T-helper 17 cell (primary cell): ENCODE measurements around the gene PPM1M. TPM values are rescaled to one million over a fixed set of nuclear protein-coding genes. Genes with fewer than 3 reads are reported as not detected.

ENCODE experiments used
- ATAC-seq: fragments of 150-1000 bp; cut with Tn5 transposase; 2 replicates; pipeline ENCODE4 v1.10.0; 2021; ENCODE audit warnings: mild to moderate bottlenecking, moderate library complexity
- DNase-seq, 3 donors: peaks; one replicate each; pipeline versions ENCODE4 v3.0.0 to v3.0.0-alpha.2; 2020 to 2021
- H3K9me3 ChIP-seq: one replicate; pipeline ENCODE4 v1.7.0; 2013; ENCODE audit warnings: low read length, mild to moderate bottlenecking; ENCODE audit not compliant: control insufficient read depth, poor library complexity, severe bottlenecking
- H3K27ac Mint-ChIP-seq: one replicate; pipeline ENCODE4 v1.8.0; 2022; ENCODE audit warnings: mild to moderate bottlenecking, moderate library complexity, mixed read lengths
- H3K27me3 Mint-ChIP-seq: one replicate; pipeline ENCODE4 v1.8.0; 2022; ENCODE audit warnings: mixed read lengths
- H3K36me3 Mint-ChIP-seq: one replicate; pipeline ENCODE4 v1.8.0; 2022; ENCODE audit warnings: low read depth, mixed read lengths
- H3K4me1 Mint-ChIP-seq: one replicate; pipeline ENCODE4 v1.8.0; 2022; ENCODE audit warnings: mild to moderate bottlenecking, mixed read lengths
- H3K4me3 Mint-ChIP-seq: one replicate; pipeline ENCODE4 v1.8.0; 2022; ENCODE audit warnings: mild to moderate bottlenecking, moderate library complexity, mixed read lengths
- total RNA-seq, 4 donors: library from RNA in 2 of 4; stranded (reverse) in 2 of 4; gene quantifications; one replicate each; pipeline ENCODE4 v1.2.3 and lab custom pipeline; 2022 to 2026

Gene PPM1M
- total RNA-seq, 2 donors from 2014 or later = 43.9 to 58.0 TPM

DNA sequence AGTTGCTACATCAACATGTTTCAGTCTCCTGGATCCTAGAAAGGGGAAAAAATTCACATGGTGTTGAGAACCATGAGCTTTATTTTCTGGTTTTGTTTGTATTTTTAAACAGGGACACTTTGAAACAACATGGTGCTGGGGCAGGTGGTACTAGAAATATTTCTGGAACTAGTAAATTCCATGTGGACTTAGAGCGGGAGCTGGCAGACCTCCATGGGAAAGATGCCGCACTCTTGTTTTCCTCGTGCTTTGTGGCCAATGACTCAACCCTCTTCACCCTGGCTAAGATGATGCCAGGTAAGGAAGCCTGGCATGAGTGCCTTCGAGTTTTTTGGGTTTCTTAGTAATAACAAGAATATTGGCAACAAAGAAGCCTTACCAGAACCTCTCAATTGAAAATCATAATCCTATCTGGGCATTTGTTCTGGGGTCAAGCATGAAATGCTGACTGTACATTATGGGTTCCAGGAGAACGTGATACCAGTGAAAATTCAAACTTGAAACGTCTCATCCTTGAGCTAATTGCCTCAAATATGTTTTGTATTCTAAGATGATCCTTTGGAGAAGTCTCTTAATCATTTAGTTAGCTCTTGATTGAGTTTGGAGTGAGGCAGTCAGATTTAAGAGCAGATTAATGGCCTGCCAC lies 39.7 kb upstream of the PPM1M start:
- peaks cover 20% of the 10 kb centered on the region for H3K4me1 Mint-ChIP-seq
- H3K27me3 Mint-ChIP-seq = no peaks in the 10 kb centered on the region
- DNase-seq (no peak), ATAC-seq (no peak)
- H3K27ac Mint-ChIP-seq = no peak overlapping the region
- H3K9me3 ChIP-seq = no peaks in the 10 kb centered on the region
- H3K4me3 Mint-ChIP-seq = no peak overlapping the region
- peaks cover 10% of the 10 kb centered on the region for H3K36me3 Mint-ChIP-seq

DNA sequence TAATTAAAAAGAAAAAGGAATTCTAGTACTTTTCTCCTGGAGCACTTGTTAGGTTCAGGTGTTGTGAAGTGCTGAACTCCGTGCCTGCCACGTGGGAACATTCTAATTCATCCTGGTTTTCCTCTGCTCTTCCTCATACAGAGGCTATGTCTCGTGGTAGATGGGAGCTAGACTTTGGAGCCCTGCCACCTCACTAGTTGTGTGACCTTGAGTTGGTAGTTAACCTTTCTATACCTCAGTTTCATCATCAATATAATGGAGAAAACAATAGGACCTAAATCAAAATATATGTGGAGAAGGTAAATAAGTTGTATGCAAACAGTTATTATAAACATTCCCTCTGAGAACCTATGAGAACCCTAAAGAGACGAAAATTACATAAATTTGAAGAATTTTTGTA lies 37.0 kb upstream of the PPM1M start:
- ATAC-seq = no peak
- H3K9me3 ChIP-seq = no peaks in the 10 kb centered on the region
- Mint-ChIP-seq H3K27me3 (no peaks in the 10 kb centered on the region), H3K36me3 (peaks cover 8% of the 10 kb centered on the region), H3K4me3 (no peak overlapping the region), H3K4me1 (peaks cover 5% of the 10 kb centered on the region), H3K27ac (peak overlapping the region; percentile 34)
- DNase-seq = no peak

DNA sequence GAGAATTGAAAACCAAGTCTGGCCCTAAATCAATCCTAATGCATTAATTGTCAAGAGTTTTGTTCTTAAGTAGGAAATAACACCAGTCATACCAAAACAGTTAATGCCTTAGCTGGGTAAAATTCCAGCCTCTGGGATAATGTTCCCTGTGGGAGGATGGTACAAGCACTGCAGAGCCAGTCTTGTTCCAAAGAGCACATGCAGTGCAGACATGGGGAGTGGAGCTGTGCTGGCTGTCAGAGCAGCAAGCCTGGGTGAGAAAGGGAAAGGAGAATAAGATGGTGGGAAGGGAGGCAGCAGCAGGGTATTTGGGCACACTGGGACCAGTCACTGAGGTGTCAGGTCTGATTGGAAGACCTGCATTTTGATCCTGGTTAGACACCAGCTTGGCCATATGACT lies 35.5 kb upstream of the PPM1M start:
- Mint-ChIP-seq H3K27ac (no peak overlapping the region), H3K4me1 (peaks cover 13% of the 10 kb centered on the region), H3K36me3 (peaks cover 11% of the 10 kb centered on the region), H3K4me3 (no peak overlapping the region), H3K27me3 (no peaks in the 10 kb centered on the region)
- no peaks in the 10 kb centered on the region for H3K9me3 ChIP-seq
- DNase-seq (no peak), ATAC-seq (no peak)

DNA sequence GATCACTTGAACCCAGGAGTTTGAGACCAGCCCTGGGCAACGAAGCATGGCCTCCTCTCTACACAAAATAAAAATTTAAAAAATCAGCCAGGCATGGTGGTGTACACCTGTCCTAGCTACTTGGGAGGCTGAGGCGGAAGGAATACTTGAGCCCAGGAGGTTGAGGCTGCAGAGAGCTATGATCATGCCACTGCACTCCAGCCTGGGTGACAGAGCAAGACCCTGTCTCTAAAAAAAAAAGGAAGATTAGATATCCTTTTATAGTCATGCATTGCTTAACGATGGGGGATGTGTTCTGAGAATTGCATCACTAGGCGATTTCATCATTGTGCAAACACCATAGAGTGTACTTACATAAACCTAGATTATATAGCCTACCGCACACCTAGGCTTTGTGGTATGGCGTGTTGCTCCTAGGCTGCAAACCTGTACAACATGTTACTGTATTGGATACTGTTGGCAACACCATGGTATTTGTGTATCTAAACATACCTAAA lies 35.0 kb upstream of the PPM1M start:
- H3K36me3 Mint-ChIP-seq = peaks cover 14% of the 10 kb centered on the region
- peaks cover 18% of the 10 kb centered on the region for H3K4me1 Mint-ChIP-seq
- H3K27ac Mint-ChIP-seq = no peak overlapping the region
- no peaks in the 10 kb centered on the region for H3K27me3 Mint-ChIP-seq
- ATAC-seq = no peak
- DNase-seq = no peak
- no peak overlapping the region for H3K4me3 Mint-ChIP-seq
- no peaks in the 10 kb centered on the region for H3K9me3 ChIP-seq

- no peaks in the 10 kb centered on the region for H3K27me3 Mint-ChIP-seq
- ATAC-seq (no peak), DNase-seq (no peak)
- no peak overlapping the region for H3K27ac Mint-ChIP-seq
- no peak overlapping the region for H3K4me3 Mint-ChIP-seq
- no peaks in the 10 kb centered on the region for H3K9me3 ChIP-seq
- H3K36me3 Mint-ChIP-seq = peaks cover 15% of the 10 kb centered on the region
- H3K4me1 Mint-ChIP-seq = peaks cover 20% of the 10 kb centered on the region
Observed at GRCh38 chr3:52211268-52211891, 34.2 kb upstream of the PPM1M start.

DNA sequence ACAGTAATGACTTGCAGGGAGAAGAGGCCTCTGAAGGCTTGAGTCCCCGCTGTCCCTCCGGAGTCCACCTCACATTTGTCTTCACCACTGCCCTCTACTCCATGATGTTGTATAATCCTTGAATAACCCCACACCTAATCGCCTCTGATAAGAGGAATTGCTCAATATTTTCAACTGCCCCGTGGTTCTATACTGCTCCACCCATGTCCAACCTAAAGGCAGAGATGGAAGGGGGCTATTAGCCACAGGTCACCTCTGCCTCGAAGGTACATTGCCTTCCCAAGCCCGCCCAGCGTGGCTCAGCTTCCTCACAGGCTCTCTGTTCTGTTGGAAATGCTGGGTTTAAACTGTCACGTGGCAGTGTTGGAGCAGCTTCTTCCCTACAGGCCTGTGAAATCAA lies 32.6 kb upstream of the PPM1M start:
- H3K9me3 ChIP-seq = no peaks in the 10 kb centered on the region
- Mint-ChIP-seq H3K4me1 (peaks cover 34% of the 10 kb centered on the region), H3K27me3 (no peaks in the 10 kb centered on the region), H3K36me3 (peaks cover 14% of the 10 kb centered on the region), H3K4me3 (no peak overlapping the region), H3K27ac (peak overlapping the region; percentile 82)
- no peak for DNase-seq
- no peak for ATAC-seq

- H3K4me1 Mint-ChIP-seq = peaks cover 40% of the 10 kb centered on the region
- H3K36me3 Mint-ChIP-seq = peaks cover 14% of the 10 kb centered on the region
- peak overlapping the region; percentile 82 for H3K27ac Mint-ChIP-seq
Observed at GRCh38 chr3:52213901-52214300, 31.7 kb upstream of the PPM1M start.

GRCh38 chr3:52215351-52215750 lies 30.2 kb upstream of the PPM1M start:
- no peak for DNase-seq
- H3K9me3 ChIP-seq = no peaks in the 10 kb centered on the region
- Mint-ChIP-seq H3K27me3 (no peaks in the 10 kb centered on the region), H3K4me1 (peaks cover 47% of the 10 kb centered on the region), H3K4me3 (peak overlapping the region; percentile 63), H3K27ac (peak overlapping the region; percentile 95), H3K36me3 (peaks cover 12% of the 10 kb centered on the region)
- ATAC-seq = no peak

More at GRCh38 chr3:52213901-52214300, 31.7 kb upstream of the PPM1M start:
- ATAC-seq (no peak), DNase-seq (no peak)
- H3K9me3 ChIP-seq = no peaks in the 10 kb centered on the region
- H3K4me3 Mint-ChIP-seq = no peak overlapping the region
- no peaks in the 10 kb centered on the region for H3K27me3 Mint-ChIP-seq

DNA sequence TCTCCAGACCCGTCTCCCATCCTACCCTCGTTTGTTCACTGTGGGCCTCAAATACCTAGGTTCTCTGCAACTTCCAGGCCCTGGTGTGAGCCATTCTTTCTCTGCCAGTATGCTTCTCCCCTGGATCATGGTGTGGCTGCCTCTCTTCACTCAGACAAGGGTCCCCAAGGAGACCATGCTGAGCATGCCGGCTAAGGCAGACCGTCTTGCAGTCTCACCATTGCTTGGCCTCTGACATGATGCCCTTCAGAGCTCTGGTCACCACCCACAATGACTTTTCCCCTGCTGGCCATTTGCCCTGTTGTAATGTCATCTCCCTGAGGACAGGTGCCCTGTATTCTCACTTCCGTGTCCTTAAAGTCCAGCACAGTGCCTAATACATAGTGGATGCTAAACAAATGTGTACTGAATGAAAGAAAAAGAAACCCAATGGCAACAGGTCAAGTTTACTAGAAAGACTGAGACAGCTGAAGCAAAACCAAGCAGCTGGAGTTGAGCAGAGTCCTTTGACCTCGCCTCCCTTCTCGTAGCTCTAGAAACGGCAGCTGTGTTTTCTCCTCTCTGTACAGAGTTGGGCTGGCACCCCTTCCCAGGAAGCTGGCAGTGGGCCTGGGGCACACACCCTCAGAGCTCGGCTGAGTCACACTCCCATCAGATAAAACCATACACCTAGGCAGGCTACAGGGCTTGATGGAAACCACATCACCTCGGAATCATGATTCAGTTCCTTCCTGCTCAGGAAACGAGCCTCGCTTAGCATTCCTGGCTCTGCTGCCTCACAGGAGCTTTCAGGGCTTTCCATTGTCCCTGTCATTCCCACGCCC lies 28.8 kb upstream of the PPM1M start:
- Mint-ChIP-seq H3K36me3 (peaks cover 12% of the 10 kb centered on the region), H3K4me3 (peak overlapping the region; percentile 86), H3K27me3 (no peaks in the 10 kb centered on the region), H3K27ac (peak overlapping the region; percentile 95), H3K4me1 (peaks cover 55% of the 10 kb centered on the region)
- ATAC-seq = peak; percentile 74
- no peaks in the 10 kb centered on the region for H3K9me3 ChIP-seq
- peak in 1 of 3 donors; percentile 62 for DNase-seq

DNA sequence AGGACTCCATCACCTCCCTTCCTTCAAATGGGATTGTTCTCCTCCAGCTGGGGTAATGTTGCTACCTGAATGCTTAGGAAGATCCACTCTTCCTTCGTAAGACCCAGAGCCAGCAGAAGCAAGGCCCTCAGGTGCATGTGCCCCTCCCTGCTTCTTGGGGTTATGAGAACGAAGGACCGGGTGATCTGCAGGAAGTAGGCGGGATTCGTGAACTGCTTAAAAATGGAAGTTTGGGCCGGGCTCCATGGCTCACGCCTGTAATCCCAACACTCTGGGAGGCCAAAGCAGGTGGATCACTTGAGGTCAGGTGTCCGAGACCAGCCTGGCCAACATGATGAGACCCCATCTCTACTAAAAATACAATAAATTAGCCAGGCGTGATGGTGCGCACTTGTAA lies 28.2 kb upstream of the PPM1M start:
- Mint-ChIP-seq H3K36me3 (peaks cover 12% of the 10 kb centered on the region), H3K27ac (peak overlapping the region; percentile 95), H3K27me3 (no peaks in the 10 kb centered on the region), H3K4me3 (peak overlapping the region; percentile 86), H3K4me1 (peaks cover 61% of the 10 kb centered on the region)
- no peaks in the 10 kb centered on the region for H3K9me3 ChIP-seq
- ATAC-seq (peak; percentile 10), DNase-seq (no peak)

DNA sequence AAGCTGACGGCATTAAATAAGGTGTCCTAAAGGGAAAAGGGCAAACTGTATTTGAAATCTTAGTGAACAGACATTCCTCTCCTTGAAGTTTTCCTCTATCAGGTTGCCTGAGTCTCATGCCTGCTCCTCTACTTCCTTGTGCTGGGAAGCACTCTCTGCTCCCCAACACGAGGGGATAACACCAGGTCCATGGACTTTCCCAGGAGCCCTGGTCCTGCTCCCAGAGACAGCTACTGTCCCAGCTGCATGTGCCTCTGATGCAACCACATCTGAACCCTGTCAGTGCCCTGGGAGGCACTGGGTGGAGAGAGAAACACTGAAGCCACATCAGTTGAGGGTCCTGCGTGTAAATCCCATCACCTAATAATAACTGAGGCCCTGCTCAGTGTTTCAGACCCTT lies 27.5 kb upstream of the PPM1M start:
- H3K27ac Mint-ChIP-seq = peak overlapping the region; percentile 95
- no peaks in the 10 kb centered on the region for H3K27me3 Mint-ChIP-seq
- ATAC-seq = no peak
- no peak for DNase-seq
- H3K4me3 Mint-ChIP-seq = peak overlapping the region; percentile 55
- H3K36me3 Mint-ChIP-seq = peaks cover 12% of the 10 kb centered on the region
- no peaks in the 10 kb centered on the region for H3K9me3 ChIP-seq
- H3K4me1 Mint-ChIP-seq = peaks cover 64% of the 10 kb centered on the region

DNA sequence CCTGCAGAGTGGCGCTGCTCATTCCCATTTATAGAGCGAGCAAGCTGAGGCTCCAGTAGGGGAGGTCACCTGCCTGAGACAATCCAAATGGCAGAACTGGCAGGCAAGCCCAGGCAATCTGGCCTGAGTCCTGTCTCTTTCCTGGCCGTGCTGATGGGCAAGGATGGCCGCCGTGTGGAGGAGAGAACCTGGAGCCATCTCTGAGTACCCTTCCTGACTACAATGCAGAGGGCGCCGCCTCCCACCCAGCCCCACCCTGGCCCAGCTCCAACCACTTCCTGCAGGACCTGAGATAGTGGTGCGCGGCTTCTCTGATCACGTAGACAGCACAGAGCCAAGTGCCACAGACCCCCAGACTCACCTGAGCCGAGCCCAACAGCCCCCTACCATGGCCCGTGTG lies 27.1 kb upstream of the PPM1M start:
- peaks cover 68% of the 10 kb centered on the region for H3K4me1 Mint-ChIP-seq

GRCh38 chr3:52218937-52219650 lies 26.5 kb upstream of the PPM1M start:
- ATAC-seq (no peak), DNase-seq (no peak)
- peaks cover 7% of the 10 kb centered on the region for H3K36me3 Mint-ChIP-seq
- H3K27me3 Mint-ChIP-seq = no peaks in the 10 kb centered on the region
- no peaks in the 10 kb centered on the region for H3K9me3 ChIP-seq
- H3K4me3 Mint-ChIP-seq = peak overlapping the region; percentile 55
- peaks cover 71% of the 10 kb centered on the region for H3K4me1 Mint-ChIP-seq
- peak overlapping the region; percentile 95 for H3K27ac Mint-ChIP-seq

More for the DNA sequence above, 27.1 kb upstream of the PPM1M start:
- Mint-ChIP-seq H3K27ac (peak overlapping the region; percentile 95), H3K27me3 (no peaks in the 10 kb centered on the region), H3K36me3 (peaks cover 10% of the 10 kb centered on the region), H3K4me3 (peak overlapping the region; percentile 55)
- no peaks in the 10 kb centered on the region for H3K9me3 ChIP-seq
- DNase-seq (no peak), ATAC-seq (no peak)
